A673 (cell line): ENCODE data around the gene UCK1.

Experiments used
- EZH2 ChIP-seq: fragments of 200-600 bp; sonication (generic); IDR thresholded peaks from 2 replicates; pipeline ENCODE4 v1.6.1; 2017; ENCODE audit warnings: borderline replicate concordance, low read depth, mild to moderate bottlenecking, mixed read lengths, antibody characterized with exemption, low read length; ENCODE audit not compliant: poor library complexity, severe bottlenecking
- TF ChIP-seq, protein P1 (sequence below): fragments of 300-800, 200-600 bp; sonication (generic); conservative IDR thresholded peaks from 2 replicates; pipeline ENCODE4 v1.5.1; 2017; ENCODE audit warnings: low read depth, mild to moderate bottlenecking, antibody characterized with exemption, low read length, moderate library complexity, mixed read lengths

DNA sequence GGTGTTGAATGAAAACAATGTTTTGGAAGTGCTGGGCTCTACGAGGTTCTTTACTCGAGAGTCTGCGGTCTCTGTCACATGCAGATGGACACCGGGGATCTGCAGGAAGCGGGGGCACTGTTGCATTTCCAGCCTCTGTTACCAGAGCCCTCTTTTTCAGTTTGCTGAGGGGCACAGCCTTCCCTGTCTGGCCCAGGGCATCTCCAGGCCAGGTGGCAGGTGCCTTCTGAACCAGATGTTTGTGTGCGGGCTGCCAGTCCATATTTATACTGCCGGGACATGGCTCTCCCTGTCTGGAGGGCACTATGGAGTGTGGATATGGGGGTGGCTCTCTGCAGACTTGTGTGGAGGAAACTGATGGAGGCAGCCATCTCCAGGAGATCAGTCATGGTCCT, 47.0 kb downstream of the UCK1 start:
- TF ChIP-seq, protein P1, sequence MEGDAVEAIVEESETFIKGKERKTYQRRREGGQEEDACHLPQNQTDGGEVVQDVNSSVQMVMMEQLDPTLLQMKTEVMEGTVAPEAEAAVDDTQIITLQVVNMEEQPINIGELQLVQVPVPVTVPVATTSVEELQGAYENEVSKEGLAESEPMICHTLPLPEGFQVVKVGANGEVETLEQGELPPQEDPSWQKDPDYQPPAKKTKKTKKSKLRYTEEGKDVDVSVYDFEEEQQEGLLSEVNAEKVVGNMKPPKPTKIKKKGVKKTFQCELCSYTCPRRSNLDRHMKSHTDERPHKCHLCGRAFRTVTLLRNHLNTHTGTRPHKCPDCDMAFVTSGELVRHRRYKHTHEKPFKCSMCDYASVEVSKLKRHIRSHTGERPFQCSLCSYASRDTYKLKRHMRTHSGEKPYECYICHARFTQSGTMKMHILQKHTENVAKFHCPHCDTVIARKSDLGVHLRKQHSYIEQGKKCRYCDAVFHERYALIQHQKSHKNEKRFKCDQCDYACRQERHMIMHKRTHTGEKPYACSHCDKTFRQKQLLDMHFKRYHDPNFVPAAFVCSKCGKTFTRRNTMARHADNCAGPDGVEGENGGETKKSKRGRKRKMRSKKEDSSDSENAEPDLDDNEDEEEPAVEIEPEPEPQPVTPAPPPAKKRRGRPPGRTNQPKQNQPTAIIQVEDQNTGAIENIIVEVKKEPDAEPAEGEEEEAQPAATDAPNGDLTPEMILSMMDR: no peak
- no peak for TF ChIP-seq EZH2
